K562 (cell line): ENCODE measurements around the gene CCDC136. TPM values are rescaled to one million over a fixed set of nuclear protein-coding genes. Genes with fewer than 3 reads are reported as not detected.

Experiments
- DMBX1 ChIP-seq: fragments of 250-450 bp; sonication (Bioruptor Pico); IDR thresholded peaks from 2 replicates; pipeline ENCODE4 v1.8.0; 2022; ENCODE audit warnings: inconsistent platforms, mild to moderate bottlenecking, moderate library complexity, borderline replicate concordance
- HNRNPK ChIP-seq: fragments of 200-400 bp; formaldehyde crosslinking; IDR thresholded peaks from one replicate; pipeline ENCODE4 v1.6.1; 2018; ENCODE audit warnings: mild to moderate bottlenecking, low read depth, low read length; ENCODE audit not compliant: poor library complexity, severe bottlenecking
- RBBP5 ChIP-seq: fragments of 200-600 bp; sonication (generic); IDR thresholded peaks from 2 replicates; pipeline ENCODE4 v1.6.1; 2012; ENCODE audit warnings: borderline replicate concordance, mild to moderate bottlenecking, low read length, control low read depth, inconsistent platforms; ENCODE audit not compliant: insufficient read depth, poor library complexity, severe bottlenecking
- SETDB1 ChIP-seq: IDR thresholded peaks from one replicate; pipeline ENCODE4 v1.6.1; 2012; ENCODE audit warnings: low read length, control low read depth, inconsistent platforms
- XRCC5 ChIP-seq: fragments of 200-400 bp; formaldehyde crosslinking; IDR thresholded peaks from 2 replicates; pipeline ENCODE4 v1.6.1; 2017; ENCODE audit warnings: low read depth, mild to moderate bottlenecking, low read length
- polyA plus RNA-seq, 8 experiments: library from polyadenylated mRNA; depleted of rRNA in 4 of 8; stranded (reverse) in 5 of 8; unstranded in 3 of 8; fragments of >200 nt; fragmentation: Nextera tagmentation in 2 of 8; fragmentation: Illumina TruSeq in 1 of 8; extraction: Ambion mirVana in 2 of 8; extraction: Trizol in 1 of 8; gene quantifications; 2 replicates each; pipeline versions ENCODE4 v1.2.1 to v1.2.3, GENCODE V29; 2011 to 2014; ENCODE audit warnings: inconsistent platforms in 1 of 8, missing spikeins in 1 of 8
- total RNA-seq, 7 experiments: library from RNA; depleted of rRNA in 6 of 7; stranded (reverse); fragments of >200 nt in 6 of 7; fragmentation: Illumina TruSeq in 2 of 7; extraction: Trizol in 2 of 7; gene quantifications; 2 replicates each; pipeline versions ENCODE4 v1.2.1 to v1.2.3, GENCODE V29; 2011 to 2021; ENCODE audit warnings: low replicate concordance in 1 of 7
- TF ChIP-seq, protein P1 (sequence below), 2 experiments: fragments of 450-650 bp; formaldehyde crosslinking in 1 of 2; IDR thresholded peaks; 2 replicates each; pipeline versions ENCODE4 v1.4.0 to v1.6.1; 2014 to 2020; ENCODE audit warnings: mild to moderate bottlenecking in 2 of 2, borderline replicate concordance in 1 of 2, low read depth in 1 of 2

Gene CCDC136
- total and polyA plus RNA-seq, 9 of the 15 experiments (the other 6 are each of a cell fraction or from before 2014, with no cell fraction given), result 2.4 to 40.8 (median 26.5) TPM

DNA sequence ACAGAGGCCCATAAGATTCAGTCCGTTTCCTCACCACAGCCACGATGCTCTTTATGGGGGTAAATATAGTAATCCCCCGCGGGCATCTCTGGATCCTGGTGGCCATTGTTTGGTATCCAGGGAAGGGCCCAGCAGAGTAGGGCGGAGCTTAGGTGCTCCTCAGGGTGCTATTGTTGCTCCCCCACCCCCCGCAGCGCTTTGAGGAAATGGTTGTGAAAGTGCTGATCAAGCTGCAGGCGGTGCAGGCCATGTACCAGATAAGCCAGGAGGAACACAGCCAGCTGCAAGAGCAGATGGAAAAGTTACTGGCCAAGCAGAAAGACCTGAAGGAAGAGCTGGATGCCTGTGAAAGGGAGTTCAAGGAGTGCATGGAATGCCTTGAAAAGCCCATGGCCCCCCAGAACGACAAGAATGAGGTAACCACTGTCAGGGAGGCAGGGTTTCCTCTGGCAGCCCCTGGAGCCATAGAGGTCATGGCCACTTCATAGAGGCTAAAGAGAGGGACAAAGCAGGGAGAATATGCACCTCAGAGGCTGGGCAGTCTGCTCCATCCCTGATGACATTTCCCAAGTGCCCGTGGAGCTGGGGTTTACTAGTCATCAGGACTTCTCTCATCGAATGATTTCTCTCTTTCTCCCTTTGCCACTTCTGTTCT lies 20.9 kb downstream of the CCDC136 start (continued):
- TF ChIP-seq, protein P1, sequence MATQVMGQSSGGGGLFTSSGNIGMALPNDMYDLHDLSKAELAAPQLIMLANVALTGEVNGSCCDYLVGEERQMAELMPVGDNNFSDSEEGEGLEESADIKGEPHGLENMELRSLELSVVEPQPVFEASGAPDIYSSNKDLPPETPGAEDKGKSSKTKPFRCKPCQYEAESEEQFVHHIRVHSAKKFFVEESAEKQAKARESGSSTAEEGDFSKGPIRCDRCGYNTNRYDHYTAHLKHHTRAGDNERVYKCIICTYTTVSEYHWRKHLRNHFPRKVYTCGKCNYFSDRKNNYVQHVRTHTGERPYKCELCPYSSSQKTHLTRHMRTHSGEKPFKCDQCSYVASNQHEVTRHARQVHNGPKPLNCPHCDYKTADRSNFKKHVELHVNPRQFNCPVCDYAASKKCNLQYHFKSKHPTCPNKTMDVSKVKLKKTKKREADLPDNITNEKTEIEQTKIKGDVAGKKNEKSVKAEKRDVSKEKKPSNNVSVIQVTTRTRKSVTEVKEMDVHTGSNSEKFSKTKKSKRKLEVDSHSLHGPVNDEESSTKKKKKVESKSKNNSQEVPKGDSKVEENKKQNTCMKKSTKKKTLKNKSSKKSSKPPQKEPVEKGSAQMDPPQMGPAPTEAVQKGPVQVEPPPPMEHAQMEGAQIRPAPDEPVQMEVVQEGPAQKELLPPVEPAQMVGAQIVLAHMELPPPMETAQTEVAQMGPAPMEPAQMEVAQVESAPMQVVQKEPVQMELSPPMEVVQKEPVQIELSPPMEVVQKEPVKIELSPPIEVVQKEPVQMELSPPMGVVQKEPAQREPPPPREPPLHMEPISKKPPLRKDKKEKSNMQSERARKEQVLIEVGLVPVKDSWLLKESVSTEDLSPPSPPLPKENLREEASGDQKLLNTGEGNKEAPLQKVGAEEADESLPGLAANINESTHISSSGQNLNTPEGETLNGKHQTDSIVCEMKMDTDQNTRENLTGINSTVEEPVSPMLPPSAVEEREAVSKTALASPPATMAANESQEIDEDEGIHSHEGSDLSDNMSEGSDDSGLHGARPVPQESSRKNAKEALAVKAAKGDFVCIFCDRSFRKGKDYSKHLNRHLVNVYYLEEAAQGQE (IDR thresholded peaks at IDR 0.05; ENCODE audit: borderline replicate concordance), result peak; percentile 69
- TF ChIP-seq, protein P1 (CRISPR knock-in tag; IDR thresholded peaks at IDR 0.05; ENCODE audit: low read depth), result no peak
- no peak for TF ChIP-seq SETDB1
- 0 out of 2 replicates have a peak, but pooled peaks have one; percentile 31 for TF ChIP-seq DMBX1 (CRISPR knock-in tag)
- TF ChIP-seq HNRNPK, result no peak
- TF ChIP-seq RBBP5, result no peak
- no peak for TF ChIP-seq XRCC5
